Activated T-cell treated with anti-CD3 and anti-CD28 coated beads, Interleukin-2, amount 50 U/mL, for 48 hours (primary cell): ENCODE results near the gene DUSP15.

Source experiments
- DNase-seq, 2 experiments: peaks; one replicate each; pipeline ENCODE4 v3.0.0-alpha.2; 2020

DUSP15 gene

GRCh38 chr20:31859998-31860380 lies 10.3 kb downstream of the DUSP15 start:
- no peak for DNase-seq

DNA sequence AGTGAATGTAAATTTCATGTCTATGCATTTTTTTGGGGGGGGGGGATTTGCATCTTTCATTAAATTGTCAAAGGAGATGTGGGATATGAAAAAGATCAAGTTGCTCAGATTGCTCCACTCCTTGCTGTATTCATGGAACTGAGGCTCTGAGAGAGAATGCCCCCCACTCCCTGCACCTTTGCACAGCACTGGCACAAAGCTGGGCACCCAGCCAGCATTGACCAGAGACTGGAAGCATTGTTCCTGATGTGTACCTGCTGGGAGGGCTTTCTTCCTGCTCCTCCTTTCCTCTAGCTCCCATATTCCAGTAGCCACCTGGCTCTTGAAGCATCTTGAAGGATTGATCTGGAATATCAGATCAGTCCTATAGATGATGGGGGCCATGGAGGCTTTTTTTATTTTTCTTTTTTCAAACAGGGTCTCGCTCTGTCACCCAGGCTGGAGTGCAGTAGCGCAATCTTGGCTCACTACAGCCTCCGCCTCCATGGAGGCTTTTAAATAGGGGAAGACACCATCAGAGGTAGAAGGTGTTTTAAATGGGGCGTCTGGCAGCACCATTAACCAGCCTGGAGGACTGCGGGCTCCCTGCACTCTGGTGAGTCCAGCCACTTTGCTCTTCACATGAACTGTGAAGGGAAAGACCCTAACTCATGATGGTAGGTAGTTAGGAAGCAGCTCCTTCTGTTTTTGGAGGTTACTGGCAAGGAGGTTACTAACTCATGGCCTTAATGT lies 10.9 kb downstream of the DUSP15 start:
- DNase-seq = no peak

- no peak for DNase-seq
Measured at GRCh38 chr20:31858760-31859083, 11.6 kb downstream of the DUSP15 start.

- DNase-seq = no peak
Measured at GRCh38 chr20:31857861-31858759, 12.2 kb downstream of the DUSP15 start.

DNA sequence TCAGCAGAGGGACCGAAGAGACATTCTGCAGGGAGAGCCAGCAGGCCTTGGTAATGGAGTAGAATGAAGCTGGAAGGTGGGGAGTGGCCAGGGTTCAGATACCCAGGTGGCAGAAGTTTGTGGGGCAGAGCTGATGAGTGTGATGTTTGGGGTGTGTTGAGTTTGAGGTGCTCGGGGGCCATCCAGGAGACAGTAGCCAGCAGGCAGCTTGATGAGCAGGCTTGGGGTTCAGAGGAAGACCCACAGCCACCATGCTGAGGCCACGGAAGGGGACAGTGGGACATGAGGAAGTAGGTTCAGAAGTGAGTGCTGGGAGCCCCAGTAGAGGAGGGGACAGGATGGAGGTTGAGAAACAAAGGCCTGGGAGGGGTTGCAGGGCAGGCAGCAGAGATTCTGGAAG lies 13.8 kb downstream of the DUSP15 start:
- no peak for DNase-seq

- no peak for DNase-seq
Measured at GRCh38 chr20:31853481-31853880, 16.8 kb downstream of the DUSP15 start.

DNA sequence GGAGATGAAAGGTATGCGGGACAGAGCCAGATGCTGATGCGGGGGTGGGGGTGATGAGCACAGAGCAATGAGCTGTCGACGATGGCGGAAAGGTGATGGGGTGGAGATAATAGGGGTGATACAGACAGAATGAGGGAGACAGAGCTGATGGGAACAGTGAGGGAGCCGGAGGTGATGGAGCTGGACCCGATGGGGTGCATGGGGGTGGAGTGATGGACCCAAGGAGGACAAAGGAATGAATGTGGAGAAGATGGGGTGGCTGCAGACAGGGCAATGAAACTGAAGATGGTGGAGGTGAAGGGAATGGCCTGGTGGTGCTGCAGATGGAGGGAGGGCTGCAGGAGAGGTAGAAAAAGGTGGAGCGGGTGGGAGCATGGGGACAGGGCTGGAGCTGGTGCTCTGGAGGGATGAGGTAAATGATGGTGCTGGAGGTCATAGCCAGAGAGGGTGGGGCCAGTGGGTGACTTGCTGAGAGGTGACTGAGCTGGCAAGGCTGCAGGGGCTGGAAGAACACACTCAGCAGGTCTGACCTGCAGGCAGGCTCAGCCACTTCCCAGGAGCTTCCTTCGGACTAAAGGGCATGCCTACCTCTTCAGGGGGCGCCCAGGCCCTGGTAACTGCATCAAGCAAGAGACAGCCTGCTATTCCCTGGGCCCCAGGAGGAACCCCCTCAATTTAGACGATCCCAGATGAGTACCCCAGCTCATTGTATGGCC lies 18.9 kb downstream of the DUSP15 start:
- DNase-seq = no peak

- DNase-seq = no peak
Measured at GRCh38 chr20:31849306-31849930, 20.9 kb downstream of the DUSP15 start.

DNA sequence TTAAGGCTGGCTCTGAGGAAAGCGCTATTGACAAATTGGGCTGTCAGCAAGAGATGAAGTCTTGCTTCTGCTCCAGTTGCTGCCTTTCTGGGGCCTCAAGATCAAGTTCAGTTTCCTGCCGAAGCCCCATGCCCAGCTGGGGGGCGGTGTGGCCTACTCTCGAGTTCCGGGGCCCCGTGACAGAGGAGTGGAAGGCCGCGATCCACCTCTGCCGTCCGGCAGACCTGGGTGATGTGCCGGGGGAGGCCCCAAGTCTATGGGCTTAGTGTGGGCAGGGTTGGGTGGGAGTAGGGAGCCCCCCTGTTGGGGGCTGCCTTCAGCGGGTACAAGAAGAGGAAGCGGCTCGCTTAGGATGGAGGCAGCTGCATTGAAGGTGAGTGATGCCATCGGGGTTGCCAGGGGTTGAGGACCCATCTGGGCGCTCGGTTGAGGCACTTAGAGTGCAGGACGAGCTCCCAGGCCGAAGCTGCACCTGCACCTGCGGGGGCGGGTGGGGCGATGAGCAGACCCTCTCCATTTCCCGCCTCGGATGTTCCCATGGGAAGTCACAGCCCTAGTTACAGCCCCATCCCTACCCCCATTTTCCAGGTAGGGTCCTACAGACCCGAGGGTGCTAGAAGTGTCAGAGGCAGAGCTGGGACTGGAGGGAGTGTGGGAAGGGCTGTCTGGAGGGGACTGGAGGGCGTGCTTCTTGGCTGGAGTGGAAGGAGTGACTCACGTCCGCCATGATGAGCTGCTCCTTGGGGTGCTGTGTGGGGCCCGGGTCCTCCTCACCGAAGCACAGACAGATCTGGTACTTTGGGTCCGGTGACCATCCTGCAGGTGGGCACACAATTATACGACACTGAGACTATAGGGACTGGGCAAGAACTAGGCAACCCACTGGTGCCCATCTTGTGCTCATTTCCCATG lies 22.0 kb downstream of the DUSP15 start:
- no peak for DNase-seq

- DNase-seq = no peak
Measured at GRCh38 chr20:31846793-31847138, 23.6 kb downstream of the DUSP15 start.

- no peak for DNase-seq
Measured at GRCh38 chr20:31845300-31845863, 24.9 kb downstream of the DUSP15 start, which contains the start of gene FOXS1. FOXS1 (minus strand) TSS chr20:31845604; CDS start chr20:31845542, 62 bp downstream.

- DNase-seq = no peak
Measured at GRCh38 chr20:31844737-31845299, 25.5 kb downstream of the DUSP15 start.

DNA sequence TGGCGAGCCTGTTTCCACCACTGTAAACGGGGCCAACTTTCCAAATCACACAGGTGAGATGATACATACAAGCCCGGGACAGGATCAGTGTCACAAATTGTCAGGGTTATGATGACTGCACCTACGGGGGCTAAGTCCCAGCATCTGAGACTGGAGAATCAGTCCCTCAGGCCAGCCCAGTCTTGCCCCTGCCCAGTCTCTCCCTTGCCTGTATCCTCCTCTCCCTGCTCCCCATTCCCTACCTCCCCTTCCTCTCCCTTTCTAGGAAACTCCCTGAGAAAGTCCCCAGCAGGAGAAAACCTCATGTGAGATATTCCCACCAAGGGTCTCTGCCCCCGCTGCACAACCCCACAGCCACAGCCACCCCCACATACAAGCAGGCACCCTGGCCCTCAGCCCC lies 26.4 kb downstream of the DUSP15 start:
- no peak for DNase-seq

DNA sequence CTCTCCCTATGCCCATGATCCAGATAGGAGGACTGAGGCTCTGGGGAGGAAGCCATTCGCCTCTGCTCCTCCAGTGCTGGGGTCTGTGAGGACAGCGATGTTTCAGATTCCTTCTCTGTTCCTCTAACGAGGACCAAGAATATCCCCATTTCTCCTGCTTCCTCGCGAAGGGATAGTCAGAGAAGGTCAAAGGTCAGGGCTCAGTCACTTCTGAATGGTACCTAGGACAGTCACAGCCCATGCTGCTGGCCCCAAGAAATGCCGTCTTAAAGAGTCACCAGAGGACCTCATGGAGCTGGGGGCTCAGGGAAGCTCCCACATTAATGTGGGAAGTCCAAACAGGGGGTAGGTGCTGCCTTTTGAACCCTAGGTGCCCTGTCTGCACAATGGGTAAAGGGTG lies 27.0 kb downstream of the DUSP15 start:
- no peak for DNase-seq

- DNase-seq = no peak
Measured at GRCh38 chr20:31842471-31843157, 27.7 kb downstream of the DUSP15 start.

DNA sequence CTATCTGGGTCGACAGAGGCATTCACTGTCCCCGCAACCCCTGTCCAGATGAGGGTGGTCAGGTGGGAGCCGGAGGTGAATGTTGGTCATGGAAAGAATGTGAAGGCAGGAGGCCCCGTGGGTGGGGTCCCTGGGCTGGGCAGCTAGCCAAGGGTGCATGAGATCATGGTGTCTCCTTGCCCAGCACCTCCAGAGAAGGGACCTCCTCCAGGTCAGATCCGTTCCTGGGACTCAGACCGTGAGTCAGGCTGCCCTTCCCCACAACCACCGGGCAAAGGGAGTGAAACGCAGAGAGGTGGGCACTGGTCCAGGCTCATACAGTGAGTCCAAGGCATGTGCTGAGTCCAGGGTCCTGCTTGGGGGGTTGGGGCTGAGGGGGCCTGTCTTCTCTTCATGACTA lies 28.4 kb downstream of the DUSP15 start:
- no peak for DNase-seq

DNA sequence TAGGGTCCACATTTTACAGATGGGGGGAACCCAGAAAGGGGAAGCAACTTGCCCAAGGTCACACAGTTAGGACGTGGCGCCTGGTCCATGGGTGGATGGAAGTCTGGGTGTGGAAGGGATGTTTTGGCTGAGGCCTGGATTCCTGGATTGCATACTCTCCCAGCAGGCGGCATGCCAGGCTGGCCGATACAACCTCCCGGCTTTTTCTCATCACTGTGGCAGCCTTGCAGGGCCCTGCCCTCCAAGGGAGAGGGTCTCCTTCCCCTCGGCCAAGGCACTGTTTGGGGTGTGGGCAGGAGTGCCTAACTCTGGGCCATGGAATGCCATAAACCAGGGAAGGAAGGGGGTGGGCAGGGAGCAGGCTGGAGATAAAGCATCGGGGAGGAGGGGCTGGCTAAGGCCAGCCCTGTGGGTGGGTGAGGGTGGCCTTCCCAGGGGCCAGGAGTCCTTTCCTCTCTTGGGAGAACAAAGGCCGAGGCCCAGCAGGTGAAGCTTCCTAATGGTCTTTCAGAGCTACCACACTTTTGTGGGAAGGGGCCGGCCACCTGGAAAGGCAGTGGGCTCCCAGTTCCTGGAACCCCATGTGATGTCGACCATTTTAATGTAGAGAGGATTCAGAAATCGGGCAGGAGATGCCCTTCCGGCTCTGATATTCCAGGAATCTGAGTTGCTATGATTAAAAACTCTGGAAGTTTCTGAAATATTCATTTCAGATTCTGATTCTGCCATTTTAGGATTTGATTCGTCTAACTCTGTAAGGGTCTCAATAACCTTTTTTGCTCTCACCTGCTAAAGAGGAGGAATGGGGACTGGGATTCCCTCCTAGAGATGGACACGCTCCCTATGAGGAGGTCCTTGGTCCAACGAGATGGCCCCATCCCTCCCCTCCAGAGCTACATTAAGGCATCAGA lies 29.2 kb downstream of the DUSP15 start:
- DNase-seq = no peak

DNA sequence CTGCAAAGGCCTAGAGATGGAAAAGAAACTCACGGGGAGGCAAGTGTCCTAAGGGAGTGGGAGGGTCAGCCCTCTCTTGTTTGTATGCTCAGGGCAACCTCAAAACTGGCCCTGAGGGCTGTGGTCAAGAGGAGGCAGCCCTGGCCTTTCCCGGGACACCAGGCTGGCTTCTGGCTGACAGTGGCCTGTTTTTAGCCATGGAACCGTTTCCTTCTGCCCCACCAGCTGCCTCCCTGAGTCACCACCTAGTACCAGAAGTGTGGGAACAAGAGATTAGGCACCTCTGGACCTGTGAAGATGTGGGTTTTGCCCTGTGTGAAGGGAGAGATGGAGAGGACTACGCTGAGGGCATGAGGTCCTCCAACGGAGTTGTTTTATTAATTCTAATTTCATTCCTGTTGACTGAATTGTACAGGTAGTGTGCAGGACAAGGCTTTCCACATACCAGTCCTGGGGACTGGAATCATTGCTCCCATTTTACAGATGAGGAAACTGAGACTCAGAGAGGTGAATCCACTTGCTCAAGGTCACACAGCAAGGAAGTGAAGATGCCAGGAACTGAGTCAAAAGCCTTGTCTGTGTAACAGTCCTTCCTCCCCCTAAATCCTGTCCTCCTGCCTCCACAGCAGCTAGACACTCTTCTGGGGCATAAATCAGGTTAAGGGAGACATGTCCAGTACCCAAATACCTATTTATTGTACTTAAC lies 30.4 kb downstream of the DUSP15 start:
- no peak for DNase-seq
